ENCODE data around the gene RPL39L. TPM values are rescaled to one million over a fixed set of nuclear protein-coding genes. Genes with fewer than 3 reads are reported as not detected.

The RPL39L gene
- total RNA-seq, 1 experiment from 2014 or later = 237 TPM

GRCh38 chr3:187093320-187093719, 46.0 kb downstream of the RPL39L start:
- no peak for DNase-seq (ENCODE audit: low spot score)

GRCh38 chr3:187088701-187089100, 50.6 kb downstream of the RPL39L start:
- no peak for DNase-seq (ENCODE audit: low spot score)

- DNase-seq (ENCODE audit: low spot score) = no peak
Observed at GRCh38 chr3:187086831-187087230, 52.5 kb downstream of the RPL39L start.

- DNase-seq (ENCODE audit: low spot score) = peak; percentile 11
Observed at GRCh38 chr3:187085933-187086332, 53.4 kb downstream of the RPL39L start.

- DNase-seq (ENCODE audit: low spot score) = peak; percentile 10
Observed at GRCh38 chr3:187085021-187085666, 54.2 kb downstream of the RPL39L start.

GRCh38 chr3:187084580-187084979, 54.7 kb downstream of the RPL39L start:
- DNase-seq (ENCODE audit: low spot score) = peak; percentile 34

- peak; percentile 26 for DNase-seq (ENCODE audit: low spot score)
Observed at GRCh38 chr3:187084126-187084525, 55.2 kb downstream of the RPL39L start.

GRCh38 chr3:187082758-187083375, 56.4 kb downstream of the RPL39L start:
- no peak for DNase-seq (ENCODE audit: low spot score)

- peak; percentile 52 for DNase-seq (ENCODE audit: low spot score)
Observed at GRCh38 chr3:187080799-187081450, 58.4 kb downstream of the RPL39L start.

GRCh38 chr3:187079090-187080022, 59.9 kb downstream of the RPL39L start:
- DNase-seq (ENCODE audit: low spot score) = no peak

GRCh38 chr3:187077537-187077936, 61.8 kb downstream of the RPL39L start:
- no peak for DNase-seq (ENCODE audit: low spot score)

GRCh38 chr3:187077085-187077484, 62.2 kb downstream of the RPL39L start:
- DNase-seq (ENCODE audit: low spot score) = no peak

GRCh38 chr3:187076297-187076696, 63.0 kb downstream of the RPL39L start:
- DNase-seq (ENCODE audit: low spot score) = no peak

- no peak for DNase-seq (ENCODE audit: low spot score)
Observed at GRCh38 chr3:187074846-187075245, 64.5 kb downstream of the RPL39L start.

GRCh38 chr3:187073581-187074098, 65.7 kb downstream of the RPL39L start:
- DNase-seq (ENCODE audit: low spot score) = no peak

- no peak for DNase-seq (ENCODE audit: low spot score)
Observed at GRCh38 chr3:187072511-187072910, 66.8 kb downstream of the RPL39L start.

- DNase-seq (ENCODE audit: low spot score) = no peak
Observed at GRCh38 chr3:187072102-187072501, 67.2 kb downstream of the RPL39L start.

Data from A172 (cell line).